Measurements from ENCODE around the gene PTPA.

Gene PTPA

DNA sequence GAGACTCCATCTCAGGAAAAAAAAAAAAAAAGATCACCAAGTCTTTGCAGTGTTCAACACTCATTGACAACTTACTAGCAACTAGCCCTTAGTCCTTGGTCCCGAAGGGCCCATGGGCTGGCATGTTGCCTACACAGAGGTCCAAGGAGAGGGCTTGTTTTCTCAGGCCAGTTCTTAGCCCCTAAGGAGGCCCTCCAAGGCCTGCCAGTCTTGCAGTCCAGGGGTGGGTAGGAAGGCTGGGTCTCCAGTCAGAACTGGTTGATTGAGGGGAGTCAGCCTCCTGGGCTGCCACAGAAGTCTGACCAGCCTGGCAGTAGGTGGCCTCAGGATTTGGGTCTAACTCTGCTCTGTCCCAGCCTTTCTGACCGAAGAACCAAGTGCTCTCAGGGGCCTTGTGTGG, 34.1 kb downstream of the PTPA start:
- Histone ChIP-seq H3K9ac (ENCODE audit: insufficient read length, low read depth) (peak overlapping the region; percentile 68), H3K9me3 (ENCODE audit: insufficient read depth, low read length) (no peaks in the 10 kb centered on the region), H3K4me3 (ENCODE audit: insufficient read length, low read depth) (no peak overlapping the region), H3K36me3 (ENCODE audit: insufficient read depth, insufficient read length, low read length) (peaks cover 64% of the 10 kb centered on the region), H3K4me1 (ENCODE audit: insufficient read depth, insufficient read length) (peaks cover 39% of the 10 kb centered on the region), H3K27me3 (ENCODE audit: insufficient read depth, insufficient read length) (no peaks in the 10 kb centered on the region)
- DNase-seq (ENCODE audit: low read depth, low spot score): no peak
- TF ChIP-seq YY1 (IDR thresholded peaks at IDR 0.05; ENCODE audit: insufficient read depth, insufficient read length) (no peak), SUZ12 (IDR thresholded peaks at IDR 0.05; ENCODE audit: extremely low read depth, insufficient read depth, insufficient read length) (no peak), ZNF274 (IDR thresholded peaks at IDR 0.05; ENCODE audit: low read depth, low read length) (no peak)

DNA sequence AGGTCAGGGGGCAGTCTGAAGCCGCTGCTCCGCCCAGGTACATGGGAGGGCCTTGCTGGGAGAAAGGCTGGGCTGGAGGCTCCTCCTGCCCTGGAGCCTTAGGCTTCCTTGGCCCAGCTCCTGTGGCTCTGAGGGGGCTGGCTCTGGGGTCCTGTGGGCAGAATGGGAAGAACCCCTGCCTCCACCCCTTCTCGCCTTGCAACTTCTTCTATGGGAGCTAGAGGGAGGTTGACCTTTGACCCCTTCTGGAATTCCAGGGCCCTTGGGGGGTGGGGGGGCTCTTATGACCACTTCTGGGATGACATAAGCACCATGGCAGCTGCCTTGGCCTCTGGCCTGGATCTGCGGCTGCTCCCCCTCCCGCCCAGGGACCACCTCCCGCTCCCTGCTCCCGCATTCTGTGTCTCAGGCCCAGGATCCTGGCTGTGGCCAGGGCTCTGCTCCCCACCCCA, 34.7 kb downstream of the PTPA start:
- no peaks in the 10 kb centered on the region for H3K27me3 ChIP-seq (ENCODE audit: insufficient read depth, insufficient read length)
- TF ChIP-seq ZNF274 (IDR thresholded peaks at IDR 0.05; ENCODE audit: low read depth, low read length) (no peak), SUZ12 (IDR thresholded peaks at IDR 0.05; ENCODE audit: extremely low read depth, insufficient read depth, insufficient read length) (no peak), YY1 (IDR thresholded peaks at IDR 0.05; ENCODE audit: insufficient read depth, insufficient read length) (no peak)
- peak overlapping the region; percentile 89 for H3K9ac ChIP-seq (ENCODE audit: insufficient read length, low read depth)
- peak; percentile 92 for DNase-seq (ENCODE audit: low read depth, low spot score)
- H3K4me1 ChIP-seq (ENCODE audit: insufficient read depth, insufficient read length): peaks cover 37% of the 10 kb centered on the region
- no peaks in the 10 kb centered on the region for H3K9me3 ChIP-seq (ENCODE audit: insufficient read depth, low read length)
- H3K36me3 ChIP-seq (ENCODE audit: insufficient read depth, insufficient read length, low read length): peaks cover 69% of the 10 kb centered on the region
- H3K4me3 ChIP-seq (ENCODE audit: insufficient read length, low read depth): no peak overlapping the region

GRCh38 chr9:129146441-129146941, 35.3 kb downstream of the PTPA start:
- no peak overlapping the region for H3K4me3 ChIP-seq (ENCODE audit: insufficient read length, low read depth)
- H3K9me3 ChIP-seq (ENCODE audit: insufficient read depth, low read length): no peaks in the 10 kb centered on the region
- H3K36me3 ChIP-seq (ENCODE audit: insufficient read depth, insufficient read length, low read length): peaks cover 73% of the 10 kb centered on the region
- no peaks in the 10 kb centered on the region for H3K27me3 ChIP-seq (ENCODE audit: insufficient read depth, insufficient read length)
- peaks cover 34% of the 10 kb centered on the region for H3K4me1 ChIP-seq (ENCODE audit: insufficient read depth, insufficient read length)
- H3K9ac ChIP-seq (ENCODE audit: insufficient read length, low read depth): peak overlapping the region; percentile 89
- no peak for TF ChIP-seq ZNF274 (IDR thresholded peaks at IDR 0.05; ENCODE audit: low read depth, low read length)
- DNase-seq (ENCODE audit: low read depth, low spot score): no peak

GRCh38 chr9:129148463-129149204, 37.4 kb downstream of the PTPA start:
- Histone ChIP-seq H3K4me1 (ENCODE audit: insufficient read depth, insufficient read length) (peaks cover 21% of the 10 kb centered on the region), H3K9me3 (ENCODE audit: insufficient read depth, low read length) (no peaks in the 10 kb centered on the region), H3K27me3 (ENCODE audit: insufficient read depth, insufficient read length) (no peaks in the 10 kb centered on the region), H3K36me3 (ENCODE audit: insufficient read depth, insufficient read length, low read length) (peaks cover 68% of the 10 kb centered on the region), H3K4me3 (ENCODE audit: insufficient read length, low read depth) (no peak overlapping the region), H3K9ac (ENCODE audit: insufficient read length, low read depth) (peak overlapping the region; percentile 26)
- DNase-seq (ENCODE audit: low read depth, low spot score): no peak
- TF ChIP-seq SUZ12 (IDR thresholded peaks at IDR 0.05; ENCODE audit: extremely low read depth, insufficient read depth, insufficient read length): no peak
- no peak for TF ChIP-seq ZNF274 (IDR thresholded peaks at IDR 0.05; ENCODE audit: low read depth, low read length)
- no peak for TF ChIP-seq YY1 (IDR thresholded peaks at IDR 0.05; ENCODE audit: insufficient read depth, insufficient read length)

DNA sequence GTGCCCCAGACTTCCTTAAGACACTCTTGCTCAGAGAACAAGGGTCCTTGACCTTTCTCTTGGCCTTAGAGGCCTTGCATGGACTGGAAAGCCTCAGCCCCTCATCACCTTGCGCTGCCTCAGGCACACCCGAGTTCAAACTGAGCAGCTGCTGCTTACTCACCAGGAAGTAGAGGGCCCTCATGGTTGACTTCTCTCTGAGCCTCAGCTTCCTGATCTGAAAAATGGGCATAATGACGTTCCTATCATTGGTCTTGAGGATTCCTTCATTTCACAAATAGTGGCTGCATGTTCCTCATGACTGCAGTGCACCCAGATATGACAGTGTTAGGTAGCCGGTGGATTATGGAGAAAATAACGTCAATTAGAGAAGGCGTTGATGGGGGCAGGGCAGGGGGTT, 38.2 kb downstream of the PTPA start:
- H3K4me1 ChIP-seq (ENCODE audit: insufficient read depth, insufficient read length): peaks cover 15% of the 10 kb centered on the region
- H3K27me3 ChIP-seq (ENCODE audit: insufficient read depth, insufficient read length): no peaks in the 10 kb centered on the region
- no peak for TF ChIP-seq SUZ12 (IDR thresholded peaks at IDR 0.05; ENCODE audit: extremely low read depth, insufficient read depth, insufficient read length)
- TF ChIP-seq YY1 (IDR thresholded peaks at IDR 0.05; ENCODE audit: insufficient read depth, insufficient read length): no peak
- no peak for TF ChIP-seq ZNF274 (IDR thresholded peaks at IDR 0.05; ENCODE audit: low read depth, low read length)
- peaks cover 60% of the 10 kb centered on the region for H3K36me3 ChIP-seq (ENCODE audit: insufficient read depth, insufficient read length, low read length)
- no peak for DNase-seq (ENCODE audit: low read depth, low spot score)
- H3K9me3 ChIP-seq (ENCODE audit: insufficient read depth, low read length): no peaks in the 10 kb centered on the region
- H3K4me3 ChIP-seq (ENCODE audit: insufficient read length, low read depth): no peak overlapping the region
- no peak overlapping the region for H3K9ac ChIP-seq (ENCODE audit: insufficient read length, low read depth)

DNA sequence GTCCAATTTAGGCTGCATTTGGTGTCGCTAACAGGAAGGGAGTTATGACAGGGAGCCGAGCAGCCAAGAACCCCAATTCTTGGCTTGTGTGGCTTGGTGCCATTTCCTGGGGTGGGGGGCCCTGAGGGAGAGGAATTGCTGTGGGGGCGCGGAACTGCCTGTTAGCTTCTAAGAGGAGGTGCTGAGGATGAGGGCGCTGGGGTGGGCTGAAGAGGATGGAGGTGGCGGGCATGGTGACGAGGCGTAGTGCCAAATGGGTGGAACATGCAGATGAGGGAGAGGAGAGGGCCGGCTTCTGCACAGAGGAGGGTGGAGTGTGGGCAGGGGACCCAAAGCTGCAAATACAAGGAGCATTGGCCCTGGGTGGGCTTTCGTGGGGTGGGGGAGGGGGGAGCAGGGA, 38.9 kb downstream of the PTPA start:
- Histone ChIP-seq H3K4me3 (ENCODE audit: insufficient read length, low read depth) (no peak overlapping the region), H3K4me1 (ENCODE audit: insufficient read depth, insufficient read length) (peaks cover 15% of the 10 kb centered on the region), H3K36me3 (ENCODE audit: insufficient read depth, insufficient read length, low read length) (peaks cover 65% of the 10 kb centered on the region), H3K9ac (ENCODE audit: insufficient read length, low read depth) (no peak overlapping the region), H3K9me3 (ENCODE audit: insufficient read depth, low read length) (no peaks in the 10 kb centered on the region), H3K27me3 (ENCODE audit: insufficient read depth, insufficient read length) (no peaks in the 10 kb centered on the region)
- TF ChIP-seq YY1 (IDR thresholded peaks at IDR 0.05; ENCODE audit: insufficient read depth, insufficient read length) (no peak), SUZ12 (IDR thresholded peaks at IDR 0.05; ENCODE audit: extremely low read depth, insufficient read depth, insufficient read length) (no peak), ZNF274 (IDR thresholded peaks at IDR 0.05; ENCODE audit: low read depth, low read length) (no peak)
- DNase-seq (ENCODE audit: low read depth, low spot score): no peak

- DNase-seq (ENCODE audit: low read depth, low spot score): no peak
- TF ChIP-seq SUZ12 (IDR thresholded peaks at IDR 0.05; ENCODE audit: extremely low read depth, insufficient read depth, insufficient read length) (no peak), ZNF274 (IDR thresholded peaks at IDR 0.05; ENCODE audit: low read depth, low read length) (no peak), YY1 (IDR thresholded peaks at IDR 0.05; ENCODE audit: insufficient read depth, insufficient read length) (no peak)
- Histone ChIP-seq H3K4me1 (ENCODE audit: insufficient read depth, insufficient read length) (peaks cover 9% of the 10 kb centered on the region), H3K4me3 (ENCODE audit: insufficient read length, low read depth) (no peak overlapping the region), H3K36me3 (ENCODE audit: insufficient read depth, insufficient read length, low read length) (peaks cover 68% of the 10 kb centered on the region), H3K9me3 (ENCODE audit: insufficient read depth, low read length) (no peaks in the 10 kb centered on the region), H3K27me3 (ENCODE audit: insufficient read depth, insufficient read length) (no peaks in the 10 kb centered on the region), H3K9ac (ENCODE audit: insufficient read length, low read depth) (no peak overlapping the region)
Measured at GRCh38 chr9:129150672-129151211, 39.5 kb downstream of the PTPA start.
